Activated CD8-positive, alpha-beta T cell treated with anti-CD3 and anti-CD28 coated beads for 36 hours (primary cell): ENCODE measurements around the gene ASS1. TPM values are rescaled to one million over a fixed set of nuclear protein-coding genes. Genes with fewer than 3 reads are reported as not detected.

Experiments used
- ATAC-seq: fragments of 200-7000 bp; cut with Tn5 transposase; one replicate; pipeline ENCODE4 v1.10.0; 2021; ENCODE audit warnings: mild to moderate bottlenecking, moderate library complexity
- CTCF ChIA-PET: fragments of 350-600 bp; sonication (Branson Sonifier 250); formaldehyde crosslinking; loops from one replicate; lab custom pipeline; 2021; ENCODE audit warnings: antibody characterized with exemption; lab: Charles Lee
- POLR2A ChIA-PET: fragments of 350-600 bp; sonication (Branson Sonifier 250); formaldehyde crosslinking; loops from one replicate; lab custom pipeline; 2021; ENCODE audit warnings: antibody characterized with exemption; lab: Charles Lee
- DNase-seq: peaks from one replicate; pipeline ENCODE4 v3.0.0-alpha.2; 2020
- H3K27ac Mint-ChIP-seq: one replicate; pipeline ENCODE4 v1.8.0; 2021; ENCODE audit warnings: mild to moderate bottlenecking, mixed read lengths
- H3K27me3 Mint-ChIP-seq: one replicate; pipeline ENCODE4 v1.8.0; 2021; ENCODE audit warnings: mixed read lengths
- H3K36me3 Mint-ChIP-seq: one replicate; pipeline ENCODE4 v1.8.0; 2021; ENCODE audit warnings: low read depth, mixed read lengths
- H3K4me1 Mint-ChIP-seq: one replicate; pipeline ENCODE4 v1.8.0; 2021; ENCODE audit warnings: low read depth, mixed read lengths
- H3K4me3 Mint-ChIP-seq: one replicate; pipeline ENCODE4 v1.8.0; 2021; ENCODE audit warnings: mild to moderate bottlenecking, moderate library complexity, mixed read lengths
- H3K9me3 Mint-ChIP-seq: one replicate; pipeline ENCODE4 v1.8.0; 2021; ENCODE audit warnings: mixed read lengths
- CTCF ChIP-seq: fragments of 200-600 bp; IDR thresholded peaks from one replicate; pipeline ENCODE4 v1.8.0; 2022; ENCODE audit warnings: antibody characterized with exemption, mild to moderate bottlenecking
- intact Hi-C: fragments of 100-400 bp; cut with micrococcal nuclease; formaldehyde crosslinking; loops from one replicate; pipeline ENCODE4 v1.10.0; 2022
- total RNA-seq, 2 experiments: library from RNA; stranded (reverse); gene quantifications; one replicate each; pipeline ENCODE4 v1.2.3, GENCODE V29; 2021

ASS1 gene
- total RNA-seq, 2 experiments from 2014 or later, result 9.8 to 11.5 TPM

GRCh38 chr9:130452835-130453234 lies 8.1 kb downstream of the ASS1 start:
- ChIA-PET POLR2A (interaction anchor here (0.8 kb wide), 1 partner anchor 70 kb away, joined by 3 read pairs; no protein-coding TSS in a partner anchor), CTCF (interaction anchor here (1.3 to 1.6 kb wide), 2 partner anchors 231 to 249 kb away, joined by 4 to 6 read pairs; no protein-coding TSS in a partner anchor)
- Mint-ChIP-seq H3K4me3 (no peak overlapping the region), H3K36me3 (peaks cover 2% of the 10 kb centered on the region), H3K27me3 (peaks cover 17% of the 10 kb centered on the region), H3K9me3 (no peaks in the 10 kb centered on the region), H3K27ac (no peak overlapping the region), H3K4me1 (peaks cover 5% of the 10 kb centered on the region)
- DNase-seq (no peak), ATAC-seq (no peak)
- TF ChIP-seq CTCF, result no peak
- intact Hi-C loops, result no loop called here

GRCh38 chr9:130453487-130453886 lies 8.7 kb downstream of the ASS1 start:
- Mint-ChIP-seq H3K27ac (no peak overlapping the region), H3K9me3 (no peaks in the 10 kb centered on the region)
- POLR2A ChIA-PET, result no interaction called here

GRCh38 chr9:130454096-130454811 lies 9.5 kb downstream of the ASS1 start:
- intact Hi-C loops, result no loop called here
- ChIA-PET POLR2A (no interaction called here), CTCF (interaction anchor here (1.3 to 1.6 kb wide), 3 partner anchors 228 to 247 kb away, joined by 4 to 12 read pairs (median 6); no protein-coding TSS in a partner anchor)
- no peak for TF ChIP-seq CTCF
- Mint-ChIP-seq H3K4me1 (no peaks in the 10 kb centered on the region), H3K27ac (no peak overlapping the region), H3K4me3 (no peak overlapping the region), H3K27me3 (peaks cover 15% of the 10 kb centered on the region), H3K36me3 (no peaks in the 10 kb centered on the region), H3K9me3 (no peaks in the 10 kb centered on the region)
- ATAC-seq, result no peak
- DNase-seq, result no peak

More at GRCh38 chr9:130453487-130453886, 8.7 kb downstream of the ASS1 start:
- DNase-seq (no peak), ATAC-seq (no peak)
- no peaks in the 10 kb centered on the region for H3K36me3 Mint-ChIP-seq
- no peaks in the 10 kb centered on the region for H3K4me1 Mint-ChIP-seq
- peaks cover 14% of the 10 kb centered on the region for H3K27me3 Mint-ChIP-seq
- no peak overlapping the region for H3K4me3 Mint-ChIP-seq
- intact Hi-C loops, result no loop called here
- no peak for TF ChIP-seq CTCF
- CTCF ChIA-PET, result interaction anchor here (1.3 to 1.6 kb wide), 3 partner anchors 229 to 248 kb away, joined by 4 to 12 read pairs (median 6); no protein-coding TSS in a partner anchor

- Mint-ChIP-seq H3K27ac (no peak overlapping the region), H3K4me1 (no peaks in the 10 kb centered on the region), H3K36me3 (no peaks in the 10 kb centered on the region), H3K27me3 (peaks cover 12% of the 10 kb centered on the region), H3K9me3 (no peaks in the 10 kb centered on the region), H3K4me3 (no peak overlapping the region)
- intact Hi-C loops, result no loop called here
- ChIA-PET CTCF (no interaction called here), POLR2A (no interaction called here)
- DNase-seq (no peak), ATAC-seq (no peak)
- TF ChIP-seq CTCF, result no peak
Observed at GRCh38 chr9:130454812-130455325, 10.1 kb downstream of the ASS1 start.
